GM12873 (cell line): ENCODE measurements around the gene SMIM28.

Experiments
- TF ChIP-seq, protein P1 (sequence below): IDR thresholded peaks from 2 replicates; pipeline ENCODE4 v1.5.1; 2012; ENCODE audit warnings: low read depth, mild to moderate bottlenecking, moderate library complexity, low read length, control low read depth; ENCODE audit not compliant: insufficient read depth; ENCODE audit errors: missing control alignments

Gene SMIM28

DNA sequence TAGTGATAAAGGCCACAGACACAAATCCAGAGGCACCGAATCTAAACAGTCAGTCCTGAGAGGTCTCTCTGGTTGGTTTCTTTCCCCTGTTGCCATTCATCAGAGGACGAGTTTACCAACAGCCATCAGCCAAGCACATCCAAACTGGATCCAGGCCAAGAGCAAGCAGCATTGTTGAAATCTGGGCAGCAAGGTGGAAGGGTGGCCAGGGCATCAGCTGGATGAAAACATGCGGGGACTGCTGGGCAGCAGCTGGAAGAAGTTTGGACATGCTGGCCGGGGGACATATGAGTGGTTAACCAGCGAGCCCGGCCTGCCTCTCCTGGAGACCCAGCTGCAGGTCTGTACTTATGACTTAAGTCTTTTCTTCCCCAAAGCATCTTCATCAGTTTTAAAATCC lies at the start of gene SMIM28:
TSS of gene SMIM28 (plus strand) at position 62 of the 400 bp plus-strand sequence. CDS start at position 230, 168 bp downstream.
- TF ChIP-seq, protein P1, sequence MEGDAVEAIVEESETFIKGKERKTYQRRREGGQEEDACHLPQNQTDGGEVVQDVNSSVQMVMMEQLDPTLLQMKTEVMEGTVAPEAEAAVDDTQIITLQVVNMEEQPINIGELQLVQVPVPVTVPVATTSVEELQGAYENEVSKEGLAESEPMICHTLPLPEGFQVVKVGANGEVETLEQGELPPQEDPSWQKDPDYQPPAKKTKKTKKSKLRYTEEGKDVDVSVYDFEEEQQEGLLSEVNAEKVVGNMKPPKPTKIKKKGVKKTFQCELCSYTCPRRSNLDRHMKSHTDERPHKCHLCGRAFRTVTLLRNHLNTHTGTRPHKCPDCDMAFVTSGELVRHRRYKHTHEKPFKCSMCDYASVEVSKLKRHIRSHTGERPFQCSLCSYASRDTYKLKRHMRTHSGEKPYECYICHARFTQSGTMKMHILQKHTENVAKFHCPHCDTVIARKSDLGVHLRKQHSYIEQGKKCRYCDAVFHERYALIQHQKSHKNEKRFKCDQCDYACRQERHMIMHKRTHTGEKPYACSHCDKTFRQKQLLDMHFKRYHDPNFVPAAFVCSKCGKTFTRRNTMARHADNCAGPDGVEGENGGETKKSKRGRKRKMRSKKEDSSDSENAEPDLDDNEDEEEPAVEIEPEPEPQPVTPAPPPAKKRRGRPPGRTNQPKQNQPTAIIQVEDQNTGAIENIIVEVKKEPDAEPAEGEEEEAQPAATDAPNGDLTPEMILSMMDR: no peak

DNA sequence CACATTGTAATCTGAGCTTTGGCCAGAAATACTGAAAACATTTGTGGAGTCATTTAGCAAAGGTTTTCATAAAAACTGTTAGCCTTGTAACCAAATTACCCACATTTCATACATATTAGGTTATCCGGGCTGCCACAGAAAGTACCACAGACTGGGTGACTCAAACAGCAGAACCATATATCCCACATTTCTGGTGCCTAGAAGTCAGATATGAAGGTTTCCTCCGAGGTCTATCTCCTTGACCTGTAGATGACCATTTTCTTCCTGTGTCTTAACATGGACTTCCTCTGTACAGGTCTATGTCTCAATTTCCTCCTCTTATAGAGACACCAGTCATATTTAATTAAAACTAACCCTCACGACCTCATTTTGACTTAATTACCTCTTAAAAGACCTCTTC lies 49.5 kb upstream of the SMIM28 start:
- TF ChIP-seq, protein P1: no peak

DNA sequence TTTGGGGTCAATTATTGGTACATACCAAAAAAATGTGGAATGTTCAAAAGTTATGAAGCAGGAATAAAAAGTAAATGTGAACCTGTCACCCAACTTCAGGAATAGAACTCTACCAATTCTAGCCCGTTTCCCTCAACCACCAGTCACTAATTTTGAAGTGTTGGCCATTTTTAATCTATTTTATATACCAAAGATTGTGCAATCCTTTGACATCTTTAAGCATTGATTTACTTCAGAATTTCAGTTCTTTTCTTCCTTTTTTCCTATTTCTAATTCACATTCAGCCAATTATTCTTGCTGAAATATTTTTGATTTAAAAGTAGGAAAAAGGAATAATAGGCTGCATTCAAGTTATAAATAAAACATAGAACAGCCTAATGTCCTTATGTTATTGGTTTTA lies 46.9 kb upstream of the SMIM28 start:
- TF ChIP-seq, protein P1: no peak

DNA sequence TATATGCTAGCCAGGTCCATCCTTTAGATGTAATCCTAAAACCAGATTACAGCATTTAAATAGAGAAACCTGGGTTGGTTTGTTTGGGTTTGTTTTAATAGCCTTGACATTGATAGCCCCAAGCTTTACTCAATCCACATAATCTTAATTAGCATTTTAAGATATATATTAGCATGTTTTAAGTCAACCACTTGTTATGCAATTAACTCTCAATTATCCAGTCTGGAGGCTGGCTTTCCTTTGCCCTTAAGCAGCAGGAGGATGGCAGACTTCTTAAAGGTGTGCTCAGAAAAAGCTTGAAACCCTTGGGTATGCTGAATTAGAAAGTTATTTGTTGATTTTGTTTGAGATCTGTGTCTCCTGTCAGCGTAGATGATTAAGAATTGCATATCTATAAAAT lies 46.3 kb upstream of the SMIM28 start:
- TF ChIP-seq, protein P1: no peak

DNA sequence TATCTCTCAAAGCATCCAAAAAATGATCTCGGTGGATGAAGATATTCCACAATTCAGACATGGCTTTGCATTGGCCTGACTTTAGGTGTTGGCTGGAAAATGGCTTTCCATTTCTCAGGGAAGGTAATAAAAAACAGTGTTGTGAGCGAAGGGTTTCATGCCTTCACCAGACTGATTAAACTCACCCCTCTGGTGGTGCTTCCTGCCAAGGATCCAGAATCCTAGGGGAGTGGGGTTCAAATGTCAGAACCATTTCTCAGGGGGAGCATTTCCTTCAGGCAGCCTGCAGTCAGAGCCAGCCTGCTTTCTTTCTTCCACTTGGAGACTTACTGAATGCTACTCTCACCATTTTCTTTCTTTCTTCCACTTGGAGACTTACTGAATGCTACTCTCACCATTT lies 45.7 kb upstream of the SMIM28 start:
- TF ChIP-seq, protein P1: no peak

DNA sequence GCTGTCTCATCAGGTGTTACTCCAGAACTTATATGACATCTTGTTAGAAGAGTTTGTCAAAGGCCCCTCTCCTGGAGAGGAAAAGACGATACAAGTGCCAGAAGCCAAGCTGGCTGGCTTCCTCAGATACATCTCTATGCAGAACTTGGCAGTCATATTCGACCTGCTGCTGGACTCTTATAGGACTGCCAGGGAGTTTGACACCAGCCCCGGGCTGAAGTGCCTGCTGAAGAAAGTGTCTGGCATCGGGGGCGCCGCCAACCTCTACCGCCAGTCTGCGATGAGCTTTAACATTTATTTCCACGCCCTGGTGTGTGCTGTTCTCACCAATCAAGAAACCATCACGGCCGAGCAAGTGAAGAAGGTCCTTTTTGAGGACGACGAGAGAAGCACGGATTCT lies 43.7 kb upstream of the SMIM28 start:
- TF ChIP-seq, protein P1: no peak

DNA sequence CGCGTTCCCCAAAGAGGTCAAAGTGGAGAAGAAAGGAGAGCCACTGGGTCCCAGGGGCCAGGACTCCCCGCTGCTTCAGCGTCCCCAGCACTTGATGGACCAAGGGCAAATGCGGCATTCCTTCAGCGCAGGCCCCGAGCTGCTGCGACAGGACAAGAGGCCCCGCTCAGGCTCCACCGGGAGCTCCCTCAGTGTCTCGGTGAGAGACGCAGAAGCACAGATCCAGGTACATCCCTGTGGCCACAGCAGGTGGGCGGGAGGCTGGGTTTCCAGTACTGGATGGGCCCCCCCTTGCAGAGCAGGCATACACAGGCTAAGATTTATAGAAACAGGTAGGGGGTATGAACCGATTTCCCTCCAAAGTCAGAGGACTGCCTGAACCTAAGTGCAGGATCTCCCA lies 42.7 kb upstream of the SMIM28 start:
- TF ChIP-seq, protein P1: no peak

DNA sequence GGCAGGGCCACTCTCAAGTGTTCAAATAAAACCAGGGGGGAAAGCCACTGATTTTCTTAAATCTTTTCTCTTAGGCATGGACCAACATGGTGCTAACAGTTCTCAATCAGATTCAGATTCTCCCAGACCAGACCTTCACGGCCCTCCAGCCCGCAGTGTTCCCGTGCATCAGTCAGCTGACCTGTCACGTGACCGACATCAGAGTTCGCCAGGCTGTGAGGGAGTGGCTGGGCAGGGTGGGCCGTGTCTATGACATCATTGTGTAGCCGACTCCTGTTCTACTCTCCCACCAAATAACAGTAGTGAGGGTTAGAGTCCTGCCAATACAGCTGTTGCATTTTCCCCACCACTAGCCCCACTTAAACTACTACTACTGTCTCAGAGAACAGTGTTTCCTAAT lies 41.5 kb upstream of the SMIM28 start:
- TF ChIP-seq, protein P1: no peak
